GM21619 (cell line): ENCODE measurements around the gene CLEC2B.

ENCODE experiments used
- ATAC-seq: cut with Tn5 transposase; IDR thresholded peaks from one replicate; pipeline ENCODE4 v1.9.1; 2021; ENCODE audit not compliant: unreplicated experiment

CLEC2B gene

DNA sequence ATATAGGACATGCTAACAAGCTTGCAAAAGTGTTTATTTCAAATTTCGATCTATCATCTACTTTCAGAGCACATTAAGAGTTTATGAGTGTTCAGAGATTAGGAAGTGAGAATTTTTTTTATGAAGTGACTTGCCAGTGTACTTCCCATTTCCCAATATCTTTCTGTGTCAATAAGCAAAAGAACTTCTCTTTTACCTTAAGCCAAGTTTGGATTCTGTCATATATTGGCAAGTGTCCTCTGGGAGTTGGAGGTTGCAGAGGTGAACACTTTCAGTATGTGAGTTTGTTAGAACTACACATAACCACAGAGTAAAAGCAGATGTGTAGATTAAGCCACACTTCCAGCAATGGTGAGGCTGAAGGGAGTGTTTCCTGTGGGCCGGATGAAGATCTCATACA, 58.5 kb downstream of the CLEC2B start:
- ATAC-seq = no peak

DNA sequence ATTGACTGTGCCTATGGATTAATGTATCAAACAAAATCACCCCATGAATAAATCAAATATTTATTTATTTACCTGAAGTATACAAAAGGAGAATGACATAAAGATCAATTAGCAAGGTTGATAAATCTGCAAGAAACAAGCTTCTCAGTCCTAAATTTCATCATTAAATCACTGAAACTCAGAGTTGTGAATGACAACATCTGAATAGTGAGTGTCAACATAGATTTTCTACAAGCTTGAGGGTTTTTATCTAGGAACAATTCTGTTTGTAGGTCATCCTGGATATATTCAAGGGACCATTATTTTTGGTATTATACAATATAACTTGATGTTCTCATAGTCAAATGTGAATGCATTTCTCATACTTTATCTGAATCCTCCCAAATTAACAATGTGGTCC, 59.3 kb downstream of the CLEC2B start:
- no peak for ATAC-seq

DNA sequence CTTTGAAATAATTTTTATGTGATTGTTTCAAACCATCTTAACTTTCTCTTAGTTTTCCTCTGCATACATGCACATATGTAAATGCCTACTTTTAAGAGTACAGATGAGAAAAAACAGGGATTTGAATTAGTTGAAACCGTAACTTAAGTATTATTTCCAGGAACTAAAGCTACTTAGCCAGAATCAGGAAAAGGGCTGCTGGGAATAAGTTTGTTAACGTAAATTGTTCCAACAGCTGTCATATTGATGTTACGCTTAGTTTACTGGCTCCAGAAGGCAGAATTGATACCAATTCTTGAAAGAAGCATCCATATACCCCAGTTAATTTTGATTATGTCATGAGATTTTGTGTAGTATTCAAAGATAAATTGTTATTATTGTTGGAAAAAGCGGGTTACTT, 59.8 kb downstream of the CLEC2B start:
- ATAC-seq = no peak

DNA sequence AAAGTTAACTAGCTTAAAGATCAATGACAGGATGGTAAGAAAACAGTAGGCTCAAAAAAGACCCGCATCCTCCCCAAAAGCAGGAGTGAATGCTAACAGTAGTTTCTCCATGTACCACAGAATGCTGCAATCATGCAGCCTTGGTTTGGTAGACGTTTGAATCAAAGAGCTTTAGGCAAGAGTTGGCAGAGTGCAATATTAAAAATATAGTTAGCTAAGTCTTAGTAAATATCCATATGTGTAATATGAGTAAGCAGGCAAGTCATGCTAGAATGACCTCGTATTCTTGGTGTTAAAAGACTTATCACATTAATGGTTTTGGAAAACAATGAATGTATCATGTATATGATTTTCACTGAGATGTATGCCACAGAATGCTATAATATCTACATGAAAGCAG, 60.6 kb downstream of the CLEC2B start:
- ATAC-seq = no peak

DNA sequence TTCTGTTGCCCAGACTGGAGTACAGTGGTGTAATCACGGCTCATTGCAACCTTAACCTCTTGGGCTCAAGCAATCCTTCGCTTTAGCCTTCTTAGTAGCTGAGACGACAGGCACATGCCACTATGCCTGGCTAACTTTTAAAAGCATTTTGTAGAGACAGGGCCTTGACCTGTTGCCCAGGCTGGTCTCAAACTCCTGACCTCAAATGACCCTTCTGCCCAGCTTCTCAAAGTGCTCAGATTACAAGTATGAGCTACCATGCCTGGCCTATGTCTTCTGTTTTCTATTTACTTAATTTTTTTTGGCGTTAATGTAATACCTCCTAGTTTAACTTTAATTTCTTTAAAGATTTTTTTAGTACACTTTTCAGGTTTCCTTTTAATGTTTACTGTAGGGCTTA, 62.4 kb downstream of the CLEC2B start:
- ATAC-seq = no peak

DNA sequence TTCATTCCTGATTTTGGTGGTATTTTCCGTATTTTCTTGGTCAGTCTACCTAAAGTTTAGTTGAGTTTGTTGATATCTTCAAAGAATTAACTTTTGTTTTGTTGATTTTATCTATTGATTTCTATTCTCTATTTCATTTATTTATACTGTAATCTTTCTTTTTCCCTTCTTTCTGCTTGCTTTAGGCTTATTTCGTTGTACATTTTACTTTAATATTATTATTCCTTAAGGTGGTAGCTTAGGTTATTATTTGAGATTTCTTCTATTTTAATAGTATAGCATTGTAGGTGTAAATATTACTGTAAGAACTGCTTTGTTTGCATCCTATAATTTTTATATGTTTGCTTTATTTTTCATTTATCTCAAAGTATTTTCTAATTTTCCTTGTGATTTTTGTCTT, 63.3 kb downstream of the CLEC2B start:
- ATAC-seq = no peak
